Activated CD4-positive, alpha-beta T cell treated with anti-CD3 and anti-CD28 coated beads for 36 hours (primary cell): ENCODE measurements around the gene METTL1. TPM values are rescaled to one million over a fixed set of nuclear protein-coding genes. Genes with fewer than 3 reads are reported as not detected.

Experiments used
- ATAC-seq: fragments of 200-7000 bp; cut with Tn5 transposase; one replicate; pipeline ENCODE4 v1.10.0; 2021; ENCODE audit warnings: mild to moderate bottlenecking, moderate library complexity
- CTCF ChIA-PET: fragments of 350-600 bp; sonication (Branson Sonifier 250); formaldehyde crosslinking; loops from one replicate; lab custom pipeline; 2021; ENCODE audit warnings: antibody characterized with exemption; lab: Charles Lee
- POLR2A ChIA-PET: fragments of 350-600 bp; sonication (Branson Sonifier 250); formaldehyde crosslinking; loops from one replicate; lab custom pipeline; 2021; ENCODE audit warnings: antibody characterized with exemption, inconsistent platforms; lab: Charles Lee
- DNase-seq: peaks from one replicate; pipeline ENCODE4 v3.0.0-alpha.2; 2020
- H3K27ac Mint-ChIP-seq: one replicate; pipeline ENCODE4 v1.8.0; 2021; ENCODE audit warnings: mixed read lengths
- H3K27me3 Mint-ChIP-seq: one replicate; pipeline ENCODE4 v1.8.0; 2021; ENCODE audit warnings: mixed read lengths
- H3K36me3 Mint-ChIP-seq: one replicate; pipeline ENCODE4 v1.8.0; 2021; ENCODE audit warnings: low read depth, mixed read lengths
- H3K4me1 Mint-ChIP-seq: one replicate; pipeline ENCODE4 v1.8.0; 2021; ENCODE audit warnings: mixed read lengths
- H3K4me3 Mint-ChIP-seq: one replicate; pipeline ENCODE4 v1.8.0; 2021; ENCODE audit warnings: mild to moderate bottlenecking, moderate library complexity, mixed read lengths
- H3K9me3 Mint-ChIP-seq: one replicate; pipeline ENCODE4 v1.8.0; 2021; ENCODE audit warnings: low read depth, mixed read lengths
- intact Hi-C, 2 experiments: fragments of 100-400 bp; cut with DNase I in 1 of 2; cut with micrococcal nuclease in 1 of 2; formaldehyde crosslinking; loops; one replicate each; pipeline versions ENCODE4 v1.14.2 to v1.15.1; 2022 to 2024; cut with DNase I, micrococcal nuclease
- total RNA-seq, 2 experiments: library from RNA; stranded (reverse); gene quantifications; one replicate each; pipeline ENCODE4 v1.2.3, GENCODE V29; 2021

The METTL1 gene
- total RNA-seq, 2 experiments from 2014 or later: 31.9 to 33.5 TPM

- ATAC-seq (no peak), DNase-seq (no peak)
- Mint-ChIP-seq H3K27ac (no peak overlapping the region), H3K36me3 (no peaks in the 10 kb centered on the region), H3K4me3 (no peak overlapping the region), H3K4me1 (no peaks in the 10 kb centered on the region), H3K9me3 (no peaks in the 10 kb centered on the region), H3K27me3 (no peaks in the 10 kb centered on the region)
- ChIA-PET CTCF (interaction anchor here (0.9 kb wide), 1 partner anchor 10 kb away, joined by 3 read pairs; no protein-coding TSS in a partner anchor), POLR2A (no interaction called here)
- intact Hi-C loops: no loop called here
Observed at GRCh38 chr12:57813111-57813970, 41.4 kb upstream of the METTL1 start.

DNA sequence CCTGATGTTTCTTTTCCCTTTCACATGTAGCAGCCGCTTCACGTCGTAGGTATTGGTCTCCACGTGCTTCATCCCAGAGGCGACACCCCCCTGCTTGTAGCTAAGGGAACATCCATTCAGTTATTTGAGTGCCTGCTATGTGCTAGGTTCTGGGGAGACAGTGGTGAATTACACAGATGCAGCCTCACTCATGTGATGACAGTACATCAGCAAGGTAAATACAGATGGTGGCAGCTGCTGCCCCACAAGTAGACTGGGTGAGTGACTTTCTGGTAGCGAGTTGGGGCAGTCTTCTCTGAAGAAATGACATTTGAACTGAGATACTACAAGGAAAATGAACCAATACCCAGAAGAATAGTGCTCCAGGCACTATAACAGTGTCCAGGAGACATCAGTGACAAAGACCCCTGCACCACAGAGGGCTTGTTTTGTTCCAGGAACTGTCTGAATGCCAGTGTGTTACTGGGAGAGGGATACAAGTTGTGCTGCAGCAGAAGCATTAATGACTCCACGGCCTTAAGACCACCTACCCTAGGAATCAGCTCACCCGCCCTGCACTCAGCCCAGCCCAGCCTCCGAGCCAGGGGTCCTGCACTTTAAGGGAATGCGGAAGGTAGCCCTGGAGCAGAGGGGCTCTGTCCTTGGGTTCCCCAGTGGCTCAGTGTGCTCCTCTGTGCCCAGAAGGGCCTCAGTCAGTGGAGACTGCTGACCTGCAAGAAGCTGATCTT is 39.3 kb upstream of the METTL1 start:
- ATAC-seq (no peak), DNase-seq (no peak)
- H3K36me3 Mint-ChIP-seq: peaks cover 2% of the 10 kb centered on the region
- no peaks in the 10 kb centered on the region for H3K27me3 Mint-ChIP-seq
- intact Hi-C loops: no loop called here
- H3K4me1 Mint-ChIP-seq: no peaks in the 10 kb centered on the region
- H3K9me3 Mint-ChIP-seq: no peaks in the 10 kb centered on the region
- no peak overlapping the region for H3K4me3 Mint-ChIP-seq
- CTCF ChIA-PET: interaction anchor here (1.1 to 1.2 kb wide), 3 partner anchors 8 to 14 kb away, joined by 3 read pairs; no protein-coding TSS in a partner anchor
- POLR2A ChIA-PET: no interaction called here
- no peak overlapping the region for H3K27ac Mint-ChIP-seq

GRCh38 chr12:57810450-57810849 is 38.5 kb upstream of the METTL1 start:
- H3K27me3 Mint-ChIP-seq: no peaks in the 10 kb centered on the region
- DNase-seq: no peak
- ChIA-PET CTCF (interaction anchor here (0.8 to 1.2 kb wide), 3 partner anchors 8 to 32 kb away, joined by 3 read pairs; no protein-coding TSS in a partner anchor), POLR2A (no interaction called here)
- H3K9me3 Mint-ChIP-seq: no peaks in the 10 kb centered on the region
- intact Hi-C loops: no loop called here
- no peak overlapping the region for H3K27ac Mint-ChIP-seq
- peaks cover 2% of the 10 kb centered on the region for H3K36me3 Mint-ChIP-seq
- no peak for ATAC-seq
- no peaks in the 10 kb centered on the region for H3K4me1 Mint-ChIP-seq
- H3K4me3 Mint-ChIP-seq: no peak overlapping the region

DNA sequence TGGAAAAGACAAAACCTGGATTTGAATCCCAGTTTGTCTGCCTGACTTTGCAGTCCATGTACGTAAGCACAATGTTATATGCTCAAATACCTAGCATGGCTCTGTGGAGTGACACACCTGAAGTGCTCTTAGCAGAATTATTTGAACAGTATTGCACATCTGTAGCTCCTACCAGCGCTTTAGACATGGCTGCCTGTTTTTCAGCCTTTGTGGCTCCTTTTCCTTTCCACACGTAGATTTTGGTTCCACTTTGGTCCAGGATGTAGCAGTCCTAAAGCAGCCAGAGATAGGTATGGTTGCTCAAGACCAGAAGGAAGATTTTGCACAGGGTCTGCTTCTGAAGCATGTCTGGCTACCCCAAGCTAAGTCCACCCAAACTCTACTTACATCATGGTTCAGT is 37.5 kb upstream of the METTL1 start:
- Mint-ChIP-seq H3K4me3 (no peak overlapping the region), H3K27me3 (no peaks in the 10 kb centered on the region), H3K4me1 (no peaks in the 10 kb centered on the region), H3K27ac (no peak overlapping the region), H3K36me3 (peaks cover 2% of the 10 kb centered on the region), H3K9me3 (no peaks in the 10 kb centered on the region)
- POLR2A ChIA-PET: no interaction called here
- ATAC-seq (no peak), DNase-seq (no peak)
- CTCF ChIA-PET: no interaction called here
- intact Hi-C loops: no loop called here

GRCh38 chr12:57808351-57808750 is 36.4 kb upstream of the METTL1 start:
- Mint-ChIP-seq H3K36me3 (peaks cover 2% of the 10 kb centered on the region), H3K27me3 (no peaks in the 10 kb centered on the region), H3K4me1 (no peaks in the 10 kb centered on the region), H3K27ac (no peak overlapping the region), H3K4me3 (no peak overlapping the region), H3K9me3 (no peaks in the 10 kb centered on the region)
- DNase-seq: no peak
- ATAC-seq: no peak
- ChIA-PET CTCF (interaction anchor here (0.7 to 0.9 kb wide), 3 partner anchors 9 to 113 kb away, joined by 3 to 5 read pairs (median 3); no protein-coding TSS in a partner anchor), POLR2A (no interaction called here)
- intact Hi-C loops: no loop called here

- ChIA-PET CTCF (interaction anchor here (1.9 kb wide), 1 partner anchor 13 kb away, joined by 4 read pairs; no protein-coding TSS in a partner anchor), POLR2A (no interaction called here)
- H3K27ac Mint-ChIP-seq: no peak overlapping the region
- no peaks in the 10 kb centered on the region for H3K4me1 Mint-ChIP-seq
- ATAC-seq (no peak), DNase-seq (no peak)
- intact Hi-C loops: no loop called here
- no peaks in the 10 kb centered on the region for H3K27me3 Mint-ChIP-seq
- peaks cover 2% of the 10 kb centered on the region for H3K36me3 Mint-ChIP-seq
- H3K9me3 Mint-ChIP-seq: no peaks in the 10 kb centered on the region
- no peak overlapping the region for H3K4me3 Mint-ChIP-seq
Observed at GRCh38 chr12:57807285-57807684, 35.4 kb upstream of the METTL1 start.

DNA sequence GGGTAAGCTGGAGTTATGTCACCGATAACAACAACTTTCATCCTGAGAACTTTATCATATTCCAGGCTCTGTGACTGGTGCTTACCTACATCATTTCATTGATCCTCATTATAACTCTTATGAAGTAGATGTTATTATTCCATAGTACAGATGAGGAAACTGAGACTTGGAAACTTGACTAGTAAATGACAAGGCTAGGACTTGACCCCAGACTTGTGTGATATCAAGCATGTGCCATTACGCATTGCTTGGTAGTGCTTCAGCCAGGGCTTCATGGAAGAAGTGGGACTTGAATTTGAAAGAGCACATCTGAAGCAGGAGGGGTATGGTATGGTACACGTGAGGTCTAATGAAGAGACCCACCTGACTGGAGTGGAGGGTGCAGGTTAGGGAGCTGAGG is 34.8 kb upstream of the METTL1 start:
- peaks cover 2% of the 10 kb centered on the region for H3K36me3 Mint-ChIP-seq
- H3K27me3 Mint-ChIP-seq: no peaks in the 10 kb centered on the region
- DNase-seq: no peak
- POLR2A ChIA-PET: no interaction called here
- no peak overlapping the region for H3K27ac Mint-ChIP-seq
- no peak overlapping the region for H3K4me3 Mint-ChIP-seq
- CTCF ChIA-PET: interaction anchor here (0.6 to 1.9 kb wide), 2 partner anchors 12 to 90 kb away, joined by 4 read pairs; no protein-coding TSS in a partner anchor
- intact Hi-C loops: no loop called here
- no peak for ATAC-seq
- no peaks in the 10 kb centered on the region for H3K4me1 Mint-ChIP-seq
- H3K9me3 Mint-ChIP-seq: no peaks in the 10 kb centered on the region

- ChIA-PET POLR2A (interaction anchor here (0.7 kb wide), 1 partner anchor 63 kb away, joined by 3 read pairs; no protein-coding TSS in a partner anchor), CTCF (interaction anchor here (0.7 to 2.9 kb wide), 19 partner anchors 9 to 109 kb away, joined by 3 to 51 read pairs (median 4); partner anchors contain the start of genes AVIL and TSFM)
- Mint-ChIP-seq H3K9me3 (no peaks in the 10 kb centered on the region), H3K36me3 (peaks cover 9% of the 10 kb centered on the region), H3K27ac (no peak overlapping the region), H3K4me3 (no peak overlapping the region), H3K4me1 (no peaks in the 10 kb centered on the region), H3K27me3 (no peaks in the 10 kb centered on the region)
- peak; percentile 60 for DNase-seq
- ATAC-seq: peak; percentile 70
- intact Hi-C loops: loop anchor here (1.0 kb wide), 1 partner anchor 102 kb away; no protein-coding TSS in a partner anchor
Observed at GRCh38 chr12:57803319-57803893, 31.5 kb upstream of the METTL1 start.

DNA sequence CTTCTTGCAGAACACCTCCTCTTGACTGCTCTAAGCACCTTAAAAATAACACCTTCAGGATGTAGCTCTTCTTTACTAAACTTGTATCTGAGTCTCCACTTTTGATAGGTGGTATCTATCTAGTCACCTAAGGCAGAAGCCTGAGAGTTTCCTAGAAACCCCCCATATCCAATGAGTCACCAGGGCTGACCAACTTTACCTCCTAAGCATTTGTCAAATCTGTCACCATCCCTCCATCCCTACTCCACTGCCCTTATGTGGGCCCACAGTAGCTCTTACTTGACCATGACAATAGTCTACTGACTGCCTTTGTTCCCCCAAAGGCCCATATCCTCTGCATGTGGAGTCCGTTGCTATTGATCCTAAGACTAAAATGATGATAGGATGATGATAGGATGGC is 30.7 kb upstream of the METTL1 start:
- no peaks in the 10 kb centered on the region for H3K9me3 Mint-ChIP-seq
- POLR2A ChIA-PET: no interaction called here
- no peak overlapping the region for H3K4me3 Mint-ChIP-seq
- no peak for DNase-seq
- H3K4me1 Mint-ChIP-seq: no peaks in the 10 kb centered on the region
- H3K27me3 Mint-ChIP-seq: no peaks in the 10 kb centered on the region
- peak overlapping the region; percentile 48 for H3K27ac Mint-ChIP-seq
- no peak for ATAC-seq
- intact Hi-C loops: loop anchor here (1.0 kb wide), 1 partner anchor 103 kb away; no protein-coding TSS in a partner anchor
- CTCF ChIA-PET: interaction anchor here (0.5 to 2.9 kb wide), 23 partner anchors 8 to 119 kb away, joined by 3 to 51 read pairs (median 4); partner anchors contain the start of genes AVIL, CYP27B1 and TSFM
- H3K36me3 Mint-ChIP-seq: peaks cover 7% of the 10 kb centered on the region

DNA sequence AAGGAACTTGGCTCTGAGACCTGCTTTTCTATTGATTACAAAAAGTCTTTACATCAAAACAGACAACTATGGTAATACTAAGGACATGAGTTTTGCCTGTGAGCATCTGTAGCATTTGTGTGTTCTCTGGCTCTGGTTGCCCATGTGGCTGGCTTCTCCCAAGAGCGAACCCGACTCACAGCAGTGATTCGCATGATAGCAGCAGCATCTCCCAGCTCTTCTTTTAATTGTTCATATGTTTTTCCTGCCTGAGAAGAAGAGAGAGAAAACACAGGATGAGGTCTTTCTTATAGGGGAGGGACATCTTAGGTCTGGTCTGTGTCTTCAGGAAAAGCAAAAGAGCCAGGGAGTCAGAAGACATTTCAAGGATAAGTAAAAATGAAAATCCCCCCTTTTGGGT is 29.1 kb upstream of the METTL1 start:
- H3K9me3 Mint-ChIP-seq: no peaks in the 10 kb centered on the region
- CTCF ChIA-PET: interaction anchor here (1.0 kb wide), 1 partner anchor 15 kb away, joined by 3 read pairs; no protein-coding TSS in a partner anchor
- ATAC-seq (no peak), DNase-seq (no peak)
- H3K27ac Mint-ChIP-seq: peak overlapping the region; percentile 31
- no peak overlapping the region for H3K4me3 Mint-ChIP-seq
- POLR2A ChIA-PET: no interaction called here
- peaks cover 16% of the 10 kb centered on the region for H3K36me3 Mint-ChIP-seq
- no peaks in the 10 kb centered on the region for H3K4me1 Mint-ChIP-seq
- intact Hi-C loops: no loop called here
- H3K27me3 Mint-ChIP-seq: no peaks in the 10 kb centered on the region

DNA sequence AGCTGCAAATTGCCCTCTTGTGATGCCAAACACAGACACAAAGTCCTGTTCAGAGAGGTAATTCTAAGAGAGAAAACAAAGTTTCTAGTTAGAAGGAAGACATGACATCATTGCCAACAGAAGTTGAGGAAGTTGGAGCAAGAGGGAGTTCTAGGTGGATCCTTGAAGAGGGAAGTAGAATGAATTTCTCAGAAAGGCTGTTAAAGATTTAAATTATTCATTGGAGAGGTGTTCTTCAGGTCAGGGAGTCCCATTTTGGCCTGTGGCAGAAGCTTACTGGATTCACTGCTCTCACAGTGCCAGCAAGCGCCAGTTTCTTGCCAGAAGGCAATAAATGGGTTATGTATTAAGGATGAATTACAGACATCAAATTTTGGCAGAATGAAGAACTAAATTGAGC is 26.0 kb upstream of the METTL1 start:
- DNase-seq (no peak), ATAC-seq (no peak)
- intact Hi-C loops: no loop called here
- H3K4me3 Mint-ChIP-seq: no peak overlapping the region
- H3K27ac Mint-ChIP-seq: no peak overlapping the region
- no peaks in the 10 kb centered on the region for H3K9me3 Mint-ChIP-seq
- CTCF ChIA-PET: interaction anchor here (0.5 to 1.3 kb wide), 4 partner anchors 13 to 46 kb away, joined by 3 to 4 read pairs (median 3); no protein-coding TSS in a partner anchor
- POLR2A ChIA-PET: no interaction called here
- no peaks in the 10 kb centered on the region for H3K27me3 Mint-ChIP-seq
- H3K4me1 Mint-ChIP-seq: peaks cover 11% of the 10 kb centered on the region
- H3K36me3 Mint-ChIP-seq: peaks cover 33% of the 10 kb centered on the region
